Left ventricle myocardium inferior (tissue), 1 donor: ENCODE measurements around the gene ETV4. TPM values are rescaled to one million over a fixed set of nuclear protein-coding genes. Genes with fewer than 3 reads are reported as not detected.

Source experiments
- DNase-seq: peaks from one replicate; pipeline ENCODE4 v3.0.0-alpha.2; 2020
- H3K27ac ChIP-seq: fragments of 200-600 bp; replicated peaks from 2 replicates; pipeline ENCODE4 v1.8.0; 2021
- H3K27me3 ChIP-seq: fragments of 200-600 bp; 2 replicates; pipeline ENCODE4 v1.8.0; 2021; ENCODE audit warnings: low read depth
- H3K36me3 ChIP-seq: fragments of 200-600 bp; 2 replicates; pipeline ENCODE4 v1.8.0; 2021
- H3K4me1 ChIP-seq: fragments of 200-600 bp; 2 replicates; pipeline ENCODE4 v1.8.0; 2021
- H3K4me3 ChIP-seq: fragments of 200-600 bp; 2 replicates; pipeline ENCODE4 v1.8.0; 2021; ENCODE audit warnings: mild to moderate bottlenecking, moderate library complexity
- H3K9me3 ChIP-seq: fragments of 200-600 bp; replicated peaks from 2 replicates; pipeline ENCODE4 v1.8.0; 2021
- CTCF ChIP-seq: fragments of 200-600 bp; IDR thresholded peaks from 2 replicates; pipeline ENCODE4 v1.8.0; 2021; ENCODE audit warnings: antibody characterized with exemption, mild to moderate bottlenecking, borderline replicate concordance
- intact Hi-C: fragments of 100-400 bp; cut with micrococcal nuclease; formaldehyde crosslinking; loops from one replicate; pipeline ENCODE4 v1.11.0; 2022
- total RNA-seq: library from RNA; stranded (reverse); fragmentation: NEBNext Ultra II Directional; extraction: Animal tissue kit (Norgen Biotek cat#: 25700); gene quantifications from one replicate; pipeline ENCODE4 v1.2.1, GENCODE V29; 2021
- donor health status: DM: no; HTN: yes; CAD: no; lungs with severe emphysema.

The ETV4 gene
- total RNA-seq, 1 donor from 2014 or later: 0.60 TPM

DNA sequence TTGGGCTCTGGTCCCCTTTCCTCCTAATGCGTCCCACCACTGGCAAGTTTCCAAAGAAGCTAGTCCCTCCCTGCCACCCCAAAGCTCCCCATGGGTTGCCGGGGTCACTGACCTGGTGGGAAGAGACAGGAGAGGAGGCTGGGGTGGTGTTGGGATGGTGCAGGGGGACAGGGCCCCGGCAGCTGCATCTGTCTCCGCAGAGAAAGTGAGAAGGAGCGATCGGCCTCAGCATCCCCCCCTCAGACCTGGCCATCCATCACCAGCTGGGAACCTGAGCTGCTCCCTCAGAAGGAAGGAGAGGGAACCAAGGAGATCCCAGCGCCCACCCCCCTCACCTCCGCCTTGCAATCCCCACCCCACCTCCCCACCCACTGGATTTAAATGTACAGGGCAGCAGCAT lies 3.3 kb downstream of the ETV4 start:
- Histone ChIP-seq H3K9me3 (no peaks in the 10 kb centered on the region), H3K27me3 (peaks cover 19% of the 10 kb centered on the region), H3K4me3 (no peak overlapping the region), H3K4me1 (peaks cover 44% of the 10 kb centered on the region), H3K36me3 (no peaks in the 10 kb centered on the region), H3K27ac (no peak overlapping the region)
- intact Hi-C loops: no loop called here
- TF ChIP-seq CTCF: no peak
- no peak for DNase-seq

- Histone ChIP-seq H3K9me3 (no peaks in the 10 kb centered on the region), H3K4me3 (no peak overlapping the region), H3K27ac (peak overlapping the region; percentile 38), H3K36me3 (no peaks in the 10 kb centered on the region), H3K4me1 (peaks cover 38% of the 10 kb centered on the region), H3K27me3 (peaks cover 5% of the 10 kb centered on the region)
- TF ChIP-seq CTCF: no peak
- intact Hi-C loops: no loop called here
- peak; percentile 40 for DNase-seq
These were observed 5.1 kb downstream of the ETV4 start for GRCh38 chr17:43540821-43541674.

GRCh38 chr17:43536236-43536992 lies 9.7 kb downstream of the ETV4 start:
- intact Hi-C loops: no loop called here
- Histone ChIP-seq H3K27ac (no peak overlapping the region), H3K4me3 (no peak overlapping the region), H3K27me3 (no peaks in the 10 kb centered on the region), H3K36me3 (no peaks in the 10 kb centered on the region), H3K9me3 (no peaks in the 10 kb centered on the region), H3K4me1 (peaks cover 22% of the 10 kb centered on the region)
- no peak for TF ChIP-seq CTCF
- no peak for DNase-seq

DNA sequence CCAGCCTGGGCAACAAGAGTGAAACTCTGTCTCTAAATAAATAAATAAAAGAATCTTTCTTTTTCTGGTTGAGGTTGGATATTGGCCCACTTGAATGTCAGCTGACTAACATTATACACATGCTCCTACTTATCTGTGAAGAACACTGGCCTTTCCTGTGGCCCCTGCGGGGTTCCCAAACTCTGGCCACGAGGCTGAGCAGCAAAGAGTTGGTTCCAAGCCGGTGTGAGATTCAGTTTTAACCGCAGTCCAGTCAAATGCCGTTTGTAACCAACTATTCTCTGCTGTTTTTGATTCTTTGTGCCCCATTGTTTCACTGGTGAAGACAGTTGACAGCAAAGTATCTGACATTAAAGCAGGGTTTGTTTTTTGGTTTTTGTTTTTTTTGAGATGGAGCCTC lies 11.2 kb downstream of the ETV4 start:
- TF ChIP-seq CTCF: no peak
- H3K4me3 ChIP-seq: no peak overlapping the region
- no peaks in the 10 kb centered on the region for H3K9me3 ChIP-seq
- DNase-seq: no peak
- H3K27me3 ChIP-seq: no peaks in the 10 kb centered on the region
- H3K36me3 ChIP-seq: no peaks in the 10 kb centered on the region
- H3K27ac ChIP-seq: no peak overlapping the region
- peaks cover 27% of the 10 kb centered on the region for H3K4me1 ChIP-seq
- intact Hi-C loops: no loop called here

DNA sequence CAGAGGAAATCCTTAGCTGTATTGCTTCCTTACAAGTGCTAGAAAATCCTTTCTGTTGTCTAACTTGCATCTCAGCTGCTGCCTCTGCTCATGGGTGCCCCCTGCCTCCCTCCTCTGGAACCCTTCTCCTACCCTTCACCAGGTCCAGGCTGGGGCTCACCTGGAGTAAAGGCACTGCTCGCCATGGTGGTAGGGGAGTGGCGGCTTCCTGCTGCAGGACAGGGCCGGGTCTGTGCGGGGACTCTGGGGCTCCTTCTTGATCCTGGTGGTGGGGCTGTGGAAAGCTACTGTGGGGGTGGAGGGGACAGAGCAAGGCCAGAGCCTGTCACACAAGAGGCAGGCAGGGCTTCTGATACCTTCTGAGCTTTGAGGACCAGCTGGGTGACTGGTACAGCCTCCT lies 12.4 kb downstream of the ETV4 start:
- Histone ChIP-seq H3K4me1 (peaks cover 39% of the 10 kb centered on the region), H3K9me3 (no peaks in the 10 kb centered on the region), H3K27ac (no peak overlapping the region), H3K27me3 (no peaks in the 10 kb centered on the region), H3K4me3 (no peak overlapping the region), H3K36me3 (no peaks in the 10 kb centered on the region)
- intact Hi-C loops: no loop called here
- DNase-seq: no peak
- TF ChIP-seq CTCF: no peak
